Left ventricle myocardium superior (tissue), 1 donor: ENCODE results near the gene AUTS2. TPM values are rescaled to one million over a fixed set of nuclear protein-coding genes. Genes with fewer than 3 reads are reported as not detected.

Experiments
- ATAC-seq: fragments of 200-7000 bp; cut with Tn5 transposase; one replicate; pipeline ENCODE4 v1.9.1; 2020; ENCODE audit warnings: mild to moderate bottlenecking, moderate library complexity
- DNase-seq: peaks from one replicate; pipeline ENCODE4 v3.0.0-alpha.2; 2020
- intact Hi-C: fragments of 100-400 bp; cut with micrococcal nuclease; formaldehyde crosslinking; loops from one replicate; pipeline ENCODE4 v1.11.0; 2022
- total RNA-seq: library from RNA; stranded (reverse); fragmentation: NEBNext Ultra II Directional; extraction: Animal tissue kit (Norgen Biotek cat#: 25700); gene quantifications from one replicate; pipeline ENCODE4 v1.2.1, GENCODE V29; 2021
- donor health status: DM: no; HTN: yes; CAD: no; lungs with severe emphysema.

The AUTS2 gene
- total RNA-seq, 1 donor from 2014 or later = 7.9 TPM

DNA sequence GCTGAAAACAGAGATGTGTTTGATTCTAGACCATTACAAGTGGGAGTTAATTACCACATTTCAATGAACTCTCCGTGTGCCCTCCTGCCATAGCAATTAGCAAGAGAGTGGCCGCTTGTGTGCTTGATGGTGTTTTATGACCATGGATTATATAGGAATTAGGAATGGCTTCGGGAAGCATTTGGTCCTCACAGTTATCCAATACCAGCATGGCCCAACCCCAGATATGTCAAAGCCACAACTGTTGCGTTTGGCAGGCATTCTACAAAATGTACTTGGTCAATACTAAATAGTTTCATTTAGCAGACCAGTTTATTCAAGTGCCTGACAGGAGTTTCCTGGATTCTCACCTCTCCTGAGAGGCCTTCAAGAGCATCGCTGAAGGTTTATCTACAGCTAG, 1024.7 kb downstream of the AUTS2 start:
- ATAC-seq (no peak), DNase-seq (no peak)
- intact Hi-C loops = no loop called here

DNA sequence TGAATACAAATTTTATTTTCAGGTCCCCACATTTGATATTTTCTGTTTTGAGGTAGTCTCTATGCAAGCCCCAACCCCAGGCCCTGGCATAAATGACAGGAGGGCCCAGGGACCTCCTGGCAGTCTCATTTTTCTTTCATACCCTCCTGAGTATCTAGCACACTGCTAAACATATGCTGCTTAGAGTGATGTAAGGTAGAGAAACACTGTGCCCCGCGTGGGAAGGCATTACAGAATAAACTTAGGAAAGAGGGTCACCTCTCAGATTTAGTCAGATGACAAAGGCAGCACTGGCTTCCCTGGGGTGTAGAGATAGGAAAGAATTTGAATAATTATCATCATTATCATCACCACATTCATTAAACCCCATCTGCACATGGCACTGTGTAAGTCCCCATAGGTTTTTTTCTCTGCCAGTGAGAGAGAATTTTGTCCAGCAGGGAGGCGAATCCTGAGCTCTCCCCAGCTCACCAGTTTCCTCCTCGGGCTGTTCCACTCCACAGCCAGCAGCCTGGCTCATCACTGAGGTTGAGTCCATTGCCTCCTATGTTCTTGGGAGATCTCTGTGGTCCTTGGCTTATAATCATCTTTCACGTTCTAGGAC, 1026.3 kb downstream of the AUTS2 start:
- DNase-seq (no peak), ATAC-seq (no peak)
- intact Hi-C loops = no loop called here

DNA sequence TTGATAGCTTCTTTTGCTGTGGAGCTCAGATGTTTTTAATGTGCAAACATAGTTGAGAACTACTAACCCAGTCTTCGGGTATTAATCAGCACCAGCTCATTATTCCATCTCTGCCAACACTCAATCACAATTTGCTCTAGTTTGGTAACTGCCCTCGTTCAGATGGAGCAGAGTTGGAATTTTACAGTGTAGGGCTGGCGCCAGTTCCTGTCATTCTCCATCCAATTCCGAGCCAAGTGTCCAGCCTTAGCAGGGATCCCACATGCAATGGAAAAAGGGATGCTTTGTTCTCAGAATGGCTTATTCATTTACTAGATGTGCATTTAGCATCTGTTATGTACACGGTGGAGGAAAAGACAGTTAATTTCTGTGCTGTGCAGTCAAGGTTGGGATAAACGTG, 1029.2 kb downstream of the AUTS2 start:
- no peak for ATAC-seq
- intact Hi-C loops = no loop called here
- DNase-seq = no peak

GRCh38 chr7:70630440-70630817, 1032.2 kb downstream of the AUTS2 start:
- no peak for DNase-seq
- intact Hi-C loops = no loop called here

GRCh38 chr7:70630818-70631457, 1032.7 kb downstream of the AUTS2 start:
- intact Hi-C loops = no loop called here
- DNase-seq (peak; percentile 71), ATAC-seq (peak; percentile 90)

More at GRCh38 chr7:70630440-70630817, 1032.2 kb downstream of the AUTS2 start:
- no peak for ATAC-seq

DNA sequence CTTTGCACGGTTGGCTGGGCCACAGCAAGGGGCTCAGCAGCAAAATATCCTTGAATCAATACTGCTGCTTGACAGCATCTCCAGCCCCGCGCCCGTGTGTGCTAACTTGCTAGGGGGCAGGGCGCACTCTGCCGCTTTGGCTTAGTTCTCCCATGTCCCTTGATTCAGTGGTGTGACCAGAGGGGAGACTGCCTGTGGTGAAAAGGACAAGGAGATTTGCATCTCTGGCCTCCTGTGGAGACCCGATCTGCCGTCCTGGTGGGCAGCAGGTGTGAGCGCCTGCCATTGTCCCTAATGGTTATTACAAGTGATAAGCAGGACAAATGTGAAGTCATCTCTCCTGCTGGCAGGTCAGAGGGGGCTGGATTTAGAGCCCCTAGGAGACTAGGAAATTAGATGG, 1033.4 kb downstream of the AUTS2 start:
- no peak for ATAC-seq
- intact Hi-C loops = no loop called here

DNA sequence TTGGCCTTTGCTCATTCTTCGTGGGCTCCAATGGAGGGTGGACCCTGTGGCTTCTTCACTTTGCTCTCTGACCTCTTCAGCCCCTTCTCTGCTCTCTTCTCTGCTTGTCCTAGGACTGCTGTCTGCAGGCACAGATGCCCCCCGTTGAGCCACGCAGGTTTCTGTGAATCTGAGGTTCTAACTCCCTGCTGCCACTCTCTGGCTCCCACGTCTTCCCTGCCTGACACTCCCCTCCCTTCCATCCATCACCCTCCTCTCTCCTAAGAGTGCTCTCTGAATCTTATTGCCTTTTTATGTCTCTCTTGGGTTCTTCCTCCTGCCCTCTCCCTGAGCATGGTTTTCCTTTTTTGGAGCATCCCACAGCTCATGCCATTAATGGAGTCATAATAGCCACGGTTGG, 1034.1 kb downstream of the AUTS2 start:
- ATAC-seq = no peak
- DNase-seq = no peak
- intact Hi-C loops = no loop called here

More for the DNA sequence above, 1033.4 kb downstream of the AUTS2 start:
- no peak for DNase-seq

GRCh38 chr7:70634071-70634470, 1035.8 kb downstream of the AUTS2 start:
- intact Hi-C loops = no loop called here
- ATAC-seq (no peak), DNase-seq (no peak)

DNA sequence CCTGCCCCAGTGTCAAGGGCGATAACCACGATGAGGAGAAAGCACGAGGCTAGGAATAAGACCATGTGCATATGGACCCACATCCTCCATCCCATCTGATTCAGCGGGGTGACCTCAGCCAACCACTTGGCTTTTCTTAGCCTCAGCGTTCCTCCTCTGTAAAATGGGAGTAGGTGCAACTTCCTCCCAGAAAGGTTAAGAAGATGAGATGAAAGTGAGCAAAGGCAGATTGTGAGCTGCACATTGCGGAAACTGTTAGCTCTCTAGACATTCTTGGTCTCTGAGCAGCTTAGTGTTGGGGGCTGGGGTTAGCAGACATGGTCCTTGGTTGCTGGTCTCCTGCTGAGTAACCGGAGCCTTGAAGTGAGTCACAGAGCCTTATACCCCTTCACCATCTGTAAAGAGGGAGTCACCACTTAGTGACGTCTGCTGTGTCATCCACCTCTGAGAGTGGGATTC, 1036.4 kb downstream of the AUTS2 start:
- DNase-seq (no peak), ATAC-seq (no peak)
- intact Hi-C loops = no loop called here

- intact Hi-C loops = no loop called here
- DNase-seq = no peak
- no peak for ATAC-seq
Observed at GRCh38 chr7:70635633-70636032, 1037.4 kb downstream of the AUTS2 start.

DNA sequence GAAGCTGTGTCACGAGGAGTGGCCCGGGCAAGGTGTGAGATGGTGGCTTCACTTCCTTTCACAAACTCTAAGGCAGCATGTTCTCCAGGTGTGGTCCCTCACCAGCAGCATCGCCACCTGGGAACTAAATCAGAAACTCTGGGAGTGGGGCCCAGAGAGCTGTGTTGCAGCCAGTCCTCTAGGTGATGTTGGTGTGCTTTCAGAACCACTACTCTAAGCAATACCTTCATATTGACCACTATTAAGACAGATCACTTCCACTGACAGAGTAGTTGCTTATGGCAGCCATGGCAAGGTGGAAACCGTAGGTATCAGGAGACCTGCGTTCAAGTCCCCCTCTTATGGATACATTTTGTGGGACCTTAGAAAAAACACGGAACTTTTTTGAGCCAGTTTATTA, 1037.9 kb downstream of the AUTS2 start:
- intact Hi-C loops = no loop called here
- no peak for DNase-seq
- no peak for ATAC-seq

DNA sequence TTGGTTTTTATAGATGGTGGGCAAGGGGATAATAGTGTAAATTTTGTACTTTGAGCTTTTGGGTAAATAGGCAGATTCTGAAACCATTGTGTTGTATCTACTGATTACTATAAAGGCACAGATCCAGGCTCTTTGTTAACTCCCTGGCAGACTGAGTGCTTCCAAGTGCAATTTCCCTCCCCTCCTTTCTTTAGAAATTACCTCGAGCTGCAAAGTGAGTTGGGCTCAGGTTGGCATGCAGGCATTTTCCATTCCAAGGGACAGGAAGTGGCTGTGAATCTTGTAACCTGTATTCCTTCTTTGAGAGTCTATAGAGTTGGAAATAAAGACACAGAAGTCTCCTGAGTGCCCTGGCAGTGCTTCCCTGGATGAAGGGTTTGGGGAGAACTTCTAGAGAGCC, 1039.5 kb downstream of the AUTS2 start:
- ATAC-seq (no peak), DNase-seq (no peak)
- intact Hi-C loops = no loop called here

DNA sequence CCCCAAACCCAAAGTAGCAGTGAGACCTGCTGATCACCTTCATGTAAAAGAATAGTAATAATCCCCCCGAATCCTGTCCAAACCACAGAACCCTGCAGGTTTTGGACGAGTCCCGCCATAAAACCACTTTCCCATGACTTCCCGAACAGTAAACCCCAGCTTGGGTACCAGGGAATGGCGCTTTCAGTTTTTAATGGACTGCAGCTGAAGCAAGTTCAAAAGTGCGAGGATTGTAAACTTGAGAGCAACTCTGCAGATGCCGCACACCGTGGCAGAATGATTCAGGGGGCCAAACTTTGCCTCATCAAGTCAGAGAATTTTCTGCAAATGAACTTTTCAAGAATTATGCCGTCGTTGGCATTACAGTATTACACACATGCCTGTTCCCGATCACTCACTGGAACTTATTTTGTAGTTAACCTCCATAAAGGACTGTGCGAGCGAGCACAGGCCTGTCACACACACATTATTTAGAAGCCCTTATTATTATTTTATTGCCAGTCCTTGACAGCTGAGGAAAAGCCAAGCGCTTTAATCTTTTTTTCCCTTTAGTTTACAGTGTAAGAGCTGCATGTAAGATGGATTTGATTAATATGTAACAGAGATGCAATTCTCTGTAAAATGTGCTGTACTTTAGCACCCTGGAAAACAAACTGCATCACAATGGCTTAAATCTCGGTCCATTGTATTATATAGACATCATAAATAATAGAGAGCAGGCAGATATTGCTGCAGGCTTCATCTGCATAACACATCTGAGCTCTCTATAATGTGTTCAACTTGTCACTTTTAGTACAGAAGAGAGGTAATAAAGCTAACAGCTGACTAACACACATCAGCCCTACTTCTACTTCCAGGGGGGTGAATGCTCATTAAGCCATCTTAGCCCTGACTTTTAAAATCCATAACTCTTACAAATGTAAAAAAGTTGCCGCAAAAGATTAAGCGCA, 1040.2 kb downstream of the AUTS2 start:
- ATAC-seq (no peak), DNase-seq (no peak)
- intact Hi-C loops = no loop called here

DNA sequence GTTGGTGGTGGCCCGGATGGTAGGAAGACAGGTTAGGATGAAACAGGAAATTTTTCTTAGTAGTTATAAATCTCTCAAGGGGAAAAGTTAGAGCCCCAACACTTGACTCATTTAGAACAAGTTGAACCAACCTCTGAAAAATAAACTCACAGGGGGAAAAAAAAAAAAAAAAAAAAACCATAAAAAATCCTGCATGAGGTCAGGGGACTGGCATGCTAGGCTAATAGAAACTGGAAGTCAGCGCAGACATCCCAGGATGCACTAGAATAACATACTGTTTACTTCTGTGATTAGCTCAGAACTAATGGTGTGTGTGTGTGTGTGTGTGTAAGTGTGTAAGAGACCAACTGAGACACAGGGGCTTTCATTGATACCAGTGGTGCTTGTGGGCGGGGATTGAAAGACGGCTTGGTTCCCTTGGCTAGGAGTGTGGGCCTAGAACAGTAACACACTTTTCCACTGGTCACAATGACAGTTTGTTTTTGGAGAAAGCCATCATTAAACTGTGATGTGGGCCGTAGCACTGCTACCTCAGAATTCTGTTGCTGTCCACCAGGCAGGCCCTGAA, 1042.1 kb downstream of the AUTS2 start:
- ATAC-seq (no peak), DNase-seq (no peak)
- intact Hi-C loops = no loop called here

DNA sequence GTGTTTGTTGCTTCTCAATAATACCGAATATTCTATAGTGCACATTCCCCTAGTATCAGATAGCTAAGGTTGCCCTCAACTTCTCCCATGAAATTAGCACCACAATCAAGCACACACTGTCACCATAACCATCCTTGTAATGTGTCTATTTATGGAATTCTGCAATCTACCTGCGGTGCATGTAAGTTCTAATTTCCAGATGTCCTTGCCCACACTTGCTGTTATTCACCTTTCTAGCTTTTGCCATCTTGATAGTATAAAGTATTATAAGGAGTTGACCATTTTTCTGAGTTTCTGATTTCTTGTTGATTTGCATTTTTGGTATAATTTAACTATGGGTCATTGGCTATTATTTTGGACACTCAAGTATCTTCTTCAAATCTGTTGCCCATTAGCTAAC, 1043.6 kb downstream of the AUTS2 start:
- intact Hi-C loops = no loop called here
- ATAC-seq = no peak
- DNase-seq = no peak

DNA sequence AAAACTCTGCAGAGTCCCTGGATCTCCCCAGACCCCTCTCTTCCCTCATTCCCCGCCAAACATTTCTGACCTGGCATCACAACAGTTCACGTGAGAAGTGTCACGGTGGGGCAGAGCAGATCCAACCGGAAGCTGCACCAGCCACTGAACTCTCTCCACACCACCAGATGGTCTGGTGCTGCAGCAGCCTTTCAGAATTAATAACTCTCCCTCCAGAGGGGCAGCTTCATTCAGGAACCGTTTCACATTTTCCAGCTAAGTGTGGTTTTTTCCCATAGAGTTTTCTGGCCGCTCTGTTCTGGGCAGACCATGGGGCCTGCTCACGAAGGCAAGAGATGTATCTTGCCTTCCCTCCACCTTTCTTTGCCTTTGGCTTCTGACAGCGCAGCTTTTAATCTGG, 1047.0 kb downstream of the AUTS2 start:
- no peak for ATAC-seq
- no peak for DNase-seq
- intact Hi-C loops = no loop called here

DNA sequence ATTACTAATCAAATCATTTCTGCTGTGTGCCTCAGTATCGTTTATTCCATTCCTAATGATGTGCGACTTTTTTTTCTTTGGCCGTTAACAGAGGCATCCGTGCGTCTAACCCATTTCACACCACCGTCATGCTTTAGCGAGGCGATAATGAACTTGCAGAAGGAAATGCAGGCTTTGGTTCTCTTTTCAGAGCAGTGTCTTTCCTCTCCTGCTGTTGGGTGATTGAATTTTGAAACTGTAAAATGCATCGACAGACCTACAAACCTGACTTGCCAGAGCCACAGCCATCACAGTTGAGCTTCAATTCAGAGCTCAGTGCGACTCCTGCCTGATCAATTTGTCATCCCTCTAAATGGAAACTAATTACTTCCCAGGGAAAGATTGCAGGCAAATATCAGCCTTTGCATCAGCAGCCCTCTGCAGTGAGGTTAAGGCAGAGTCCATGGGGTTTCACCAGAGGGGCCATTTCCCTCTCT, 1047.6 kb downstream of the AUTS2 start:
- intact Hi-C loops = no loop called here
- no peak for DNase-seq
- no peak for ATAC-seq

DNA sequence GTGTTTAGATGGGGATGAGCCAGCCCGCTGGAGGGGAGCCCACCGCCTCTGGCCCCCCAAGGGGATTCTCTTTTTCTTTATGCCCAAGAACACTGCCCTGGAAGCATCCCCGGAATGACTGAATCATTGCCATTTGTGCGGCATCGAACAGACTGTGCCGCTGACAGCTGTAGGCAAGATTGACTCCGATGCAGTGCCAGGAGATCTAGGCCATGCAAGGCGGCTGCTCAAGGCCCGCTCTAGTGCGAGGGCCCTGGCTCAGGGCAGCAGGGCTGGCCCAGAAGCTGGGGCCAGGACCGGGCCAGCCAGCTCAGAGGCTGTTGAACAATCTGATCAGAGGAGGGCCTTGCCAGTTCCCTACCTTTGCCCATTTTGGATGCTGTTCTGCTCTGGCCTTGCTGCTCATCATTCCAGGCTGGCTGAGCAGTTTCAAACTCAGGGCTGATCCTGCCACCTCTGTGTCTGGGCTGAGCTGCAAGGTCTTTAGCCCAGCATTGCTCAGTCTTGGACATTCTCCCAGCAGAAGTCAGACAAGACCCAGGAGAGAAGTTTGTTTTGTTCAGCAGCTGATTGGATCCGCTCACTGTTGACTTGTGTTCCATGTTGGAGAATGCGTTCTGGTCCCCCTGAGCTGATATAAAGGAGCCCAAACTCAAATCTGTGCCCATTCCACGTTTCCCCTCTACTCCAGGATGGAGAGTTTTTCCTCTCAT, 1048.4 kb downstream of the AUTS2 start:
- intact Hi-C loops = no loop called here
- no peak for DNase-seq
- no peak for ATAC-seq

DNA sequence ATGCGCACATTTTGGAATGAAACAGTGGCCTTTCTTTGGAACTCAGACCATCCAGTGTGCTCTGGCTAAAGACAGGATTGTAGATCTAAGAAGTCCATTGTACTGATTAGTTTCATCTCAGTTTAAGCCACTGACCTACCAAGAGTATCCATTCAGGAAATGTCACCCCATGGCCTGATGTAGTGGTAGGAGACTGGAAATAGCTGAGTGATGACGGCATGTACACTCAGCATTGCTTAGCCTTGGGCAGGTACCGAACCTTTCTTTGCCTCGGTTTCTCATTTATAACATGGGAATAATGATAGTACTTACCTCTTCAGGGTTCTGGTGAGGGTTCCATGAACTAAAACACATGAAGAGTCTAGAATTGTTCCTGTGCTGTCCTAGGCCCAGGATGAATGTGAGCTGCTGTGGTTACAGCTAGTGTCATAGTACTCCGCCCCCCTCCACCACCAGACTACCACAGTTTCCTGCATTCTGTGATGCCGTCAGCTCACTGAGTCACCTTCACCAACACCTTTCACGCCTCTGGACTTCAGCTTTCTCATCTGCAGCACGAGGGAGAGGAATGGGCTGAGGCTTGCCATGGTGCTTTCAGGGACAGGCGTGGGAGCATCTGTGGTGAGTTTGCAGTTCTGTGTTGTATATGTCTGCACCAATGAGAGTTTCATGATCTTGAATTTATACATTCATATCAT, 1049.7 kb downstream of the AUTS2 start:
- ATAC-seq = no peak
- DNase-seq = no peak
- intact Hi-C loops = no loop called here
